GM19193 (cell line): ENCODE measurements around the gene PAPOLB.

ENCODE experiments used
- POLR2A ChIP-seq: IDR thresholded peaks from 4 replicates; pipeline ENCODE4 v1.6.1; 2011; ENCODE audit not compliant: insufficient read depth, insufficient read length; ENCODE audit errors: extremely low read depth

Gene PAPOLB

GRCh38 chr7:4820967-4821471 lies 40.8 kb downstream of the PAPOLB start:
- no peak for TF ChIP-seq POLR2A

- no peak for TF ChIP-seq POLR2A
Measured at GRCh38 chr7:4820405-4820966, 41.3 kb downstream of the PAPOLB start.

- TF ChIP-seq POLR2A = no peak
Measured at GRCh38 chr7:4819560-4820404, 42.0 kb downstream of the PAPOLB start.

- no peak for TF ChIP-seq POLR2A
Measured at GRCh38 chr7:4818000-4818794, 43.6 kb downstream of the PAPOLB start.

GRCh38 chr7:4817178-4817901 lies 44.5 kb downstream of the PAPOLB start:
- no peak for TF ChIP-seq POLR2A

GRCh38 chr7:4816419-4817080 lies 45.3 kb downstream of the PAPOLB start:
- TF ChIP-seq POLR2A = no peak

- TF ChIP-seq POLR2A = no peak
Measured at GRCh38 chr7:4815609-4816418, 46.0 kb downstream of the PAPOLB start.

GRCh38 chr7:4815121-4815520 lies 46.7 kb downstream of the PAPOLB start:
- TF ChIP-seq POLR2A = no peak

GRCh38 chr7:4814433-4814832 lies 47.4 kb downstream of the PAPOLB start:
- TF ChIP-seq POLR2A = no peak

- no peak for TF ChIP-seq POLR2A
Measured at GRCh38 chr7:4809666-4810065, 52.2 kb downstream of the PAPOLB start.

- TF ChIP-seq POLR2A = no peak
Measured at GRCh38 chr7:4809091-4809591, 52.7 kb downstream of the PAPOLB start.

GRCh38 chr7:4808565-4808964 lies 53.3 kb downstream of the PAPOLB start:
- TF ChIP-seq POLR2A = no peak

GRCh38 chr7:4808026-4808425 lies 53.8 kb downstream of the PAPOLB start:
- TF ChIP-seq POLR2A = no peak
